IMR-90 (cell line): ENCODE data around the gene ABCC9. TPM values are rescaled to one million over a fixed set of nuclear protein-coding genes. Genes with fewer than 3 reads are reported as not detected.

Source experiments
- ATAC-seq: fragments of 200-7000 bp; cut with Tn5 transposase; 2 replicates; pipeline ENCODE4 v1.9.1; 2020; ENCODE audit warnings: low read depth, mild to moderate bottlenecking, moderate library complexity
- BruUV-seq: library from RNA; stranded (reverse); fragments of 400-500 nt; replicated peaks from 2 replicates; lab custom pipeline; 2021; lab: Mats Ljungman, UMichigan
- CTCF ChIA-PET: fragments of 300-600 bp; formaldehyde crosslinking; extraction: SDS; loops from one replicate; lab custom pipeline; 2021; ENCODE audit warnings: antibody characterized with exemption; lab: Yijun Ruan, JAX
- POLR2A ChIA-PET: fragments of 300-600 bp; sonication (Branson Sonifier 250); formaldehyde crosslinking; loops from one replicate; lab custom pipeline; 2022; ENCODE audit warnings: antibody characterized with exemption; ENCODE audit not compliant: unreplicated experiment; lab: Charles Lee
- DNase-seq: peaks from one replicate; pipeline ENCODE4 v3.0.0; 2013
- H2AFZ ChIP-seq: replicated peaks from 2 replicates; pipeline ENCODE3; 2013; ENCODE audit warnings: low read length, mild to moderate bottlenecking; ENCODE audit not compliant: poor library complexity
- H2AK5ac ChIP-seq: 2 replicates; pipeline ENCODE4 v1.6.1; 2013; ENCODE audit warnings: low read depth, low read length, inconsistent platforms
- H2AK9ac ChIP-seq: replicated peaks from 2 replicates; pipeline ENCODE3; 2013; ENCODE audit warnings: mild to moderate bottlenecking, low read depth, low read length, moderate library complexity; ENCODE audit not compliant: poor library complexity
- H2BK120ac ChIP-seq: 2 replicates; pipeline ENCODE4 v1.6.1; 2013; ENCODE audit warnings: low read depth, low read length, inconsistent platforms
- H2BK15ac ChIP-seq: 3 replicates; pipeline ENCODE4 v1.6.1; 2013; ENCODE audit warnings: low read depth, low read length, inconsistent platforms
- H2BK20ac ChIP-seq: 2 replicates; pipeline ENCODE4 v1.6.1; 2013; ENCODE audit warnings: low read depth, mild to moderate bottlenecking, inconsistent platforms, low read length, moderate library complexity
- H2BK5ac ChIP-seq: 2 replicates; pipeline ENCODE4 v1.6.1; 2013; ENCODE audit warnings: mild to moderate bottlenecking, low read depth, low read length, inconsistent platforms; ENCODE audit not compliant: poor library complexity, severe bottlenecking
- H3K14ac ChIP-seq: replicated peaks from 2 replicates; pipeline ENCODE4 v1.6.1; 2013; ENCODE audit warnings: low read depth, low read length, inconsistent platforms
- H3K18ac ChIP-seq: 2 replicates; pipeline ENCODE4 v1.6.1; 2013; ENCODE audit warnings: low read depth, low read length, control low read depth
- H3K23ac ChIP-seq: 2 replicates; pipeline ENCODE4 v1.6.1; 2013; ENCODE audit warnings: low read depth, low read length, inconsistent platforms
- H3K27ac ChIP-seq: 2 replicates; pipeline ENCODE4 v1.5.1; 2013; ENCODE audit warnings: mild to moderate bottlenecking, control low read depth, low read length; ENCODE audit not compliant: insufficient read depth
- H3K27me3 ChIP-seq: 2 replicates; pipeline ENCODE4 v1.6.1; 2013; ENCODE audit warnings: low read length; ENCODE audit not compliant: control insufficient read depth, insufficient read depth
- H3K36me3 ChIP-seq: 2 replicates; pipeline ENCODE4 v1.6.1; 2013; ENCODE audit warnings: low read length, mixed read lengths; ENCODE audit not compliant: control insufficient read depth, insufficient read depth
- H3K4ac ChIP-seq: 2 replicates; pipeline ENCODE4 v1.6.1; 2013; ENCODE audit warnings: low read depth, low read length, inconsistent platforms
- H3K4me1 ChIP-seq: 2 replicates; pipeline ENCODE4 v1.6.1; 2013; ENCODE audit warnings: low read length, mixed read lengths; ENCODE audit not compliant: control insufficient read depth, insufficient read depth
- H3K4me2 ChIP-seq: 2 replicates; pipeline ENCODE4 v1.6.1; 2013; ENCODE audit warnings: low read depth, mild to moderate bottlenecking, control low read depth, low read length, moderate library complexity
- H3K4me3 ChIP-seq: 2 replicates; pipeline ENCODE4 v1.5.1; 2013; ENCODE audit warnings: low read depth, mild to moderate bottlenecking, control low read depth, low read length, moderate library complexity; ENCODE audit not compliant: insufficient read depth
- H3K56ac ChIP-seq: 2 replicates; pipeline ENCODE4 v1.6.1; 2013; ENCODE audit warnings: low read length, inconsistent platforms; ENCODE audit not compliant: insufficient read depth; ENCODE audit errors: extremely low read depth
- H3K79me1 ChIP-seq, 2 experiments: 2 replicates each; pipeline ENCODE4 v1.6.1; 2013; ENCODE audit warnings: low read length in 2 of 2, inconsistent platforms in 1 of 2, low read depth in 1 of 2
- H3K9ac ChIP-seq: 2 replicates; pipeline ENCODE4 v1.6.1; 2013; ENCODE audit warnings: low read depth, low read length, control low read depth
- H3K9me1 ChIP-seq: 2 replicates; pipeline ENCODE4 v1.6.1; 2013; ENCODE audit warnings: low read length, inconsistent platforms; ENCODE audit not compliant: insufficient read depth
- H3K9me3 ChIP-seq: 2 replicates; pipeline ENCODE4 v1.6.1; 2013; ENCODE audit warnings: low read length; ENCODE audit not compliant: control insufficient read depth, insufficient read depth
- H4K20me1 ChIP-seq: 2 replicates; pipeline ENCODE4 v1.6.1; 2013; ENCODE audit warnings: low read length, inconsistent platforms; ENCODE audit not compliant: insufficient read depth
- H4K5ac ChIP-seq: 2 replicates; pipeline ENCODE4 v1.6.1; 2013; ENCODE audit warnings: mild to moderate bottlenecking, low read depth, low read length, control low read depth
- H4K8ac ChIP-seq, 2 experiments: 2 replicates each; pipeline ENCODE4 v1.6.1; 2013; ENCODE audit warnings: low read depth in 2 of 2, low read length in 2 of 2, control low read depth in 1 of 2, inconsistent platforms in 1 of 2
- H4K91ac ChIP-seq: 2 replicates; pipeline ENCODE4 v1.6.1; 2013; ENCODE audit warnings: low read depth, low read length, inconsistent platforms; ENCODE audit not compliant: insufficient read depth
- BHLHE40 ChIP-seq: fragments of 150-350 bp; IDR thresholded peaks from 2 replicates; pipeline ENCODE4 v1.6.1; 2016; ENCODE audit warnings: mild to moderate bottlenecking, low read depth, low read length
- CEBPB ChIP-seq: IDR thresholded peaks from 2 replicates; pipeline ENCODE4 v1.6.1; 2012; ENCODE audit warnings: low read depth, low read length, improper control_type of control experiment
- CHD1 ChIP-seq: IDR thresholded peaks from 2 replicates; pipeline ENCODE4 v1.6.1; 2012; ENCODE audit warnings: low read depth, low read length, improper control_type of control experiment
- CTCF ChIP-seq: conservative IDR thresholded peaks from 2 replicates; pipeline ENCODE4 v1.5.1; 2012; ENCODE audit warnings: mild to moderate bottlenecking, low read depth, low read length, improper control_type of control experiment
- FOS ChIP-seq: fragments of 150-350 bp; IDR thresholded peaks from 2 replicates; pipeline ENCODE4 v1.6.1; 2016; ENCODE audit warnings: low read depth, low read length
- MAFK ChIP-seq: IDR thresholded peaks from 2 replicates; pipeline ENCODE4 v1.6.1; 2012; ENCODE audit warnings: low read depth, low read length, improper control_type of control experiment
- POLR2A ChIP-seq: IDR thresholded peaks from 2 replicates; pipeline ENCODE4 v1.6.1; 2012; ENCODE audit warnings: mild to moderate bottlenecking, low read depth, low read length
- RAD21 ChIP-seq: IDR thresholded peaks from 2 replicates; pipeline ENCODE4 v1.6.1; 2012; ENCODE audit warnings: low read length, improper control_type of control experiment
- RCOR1 ChIP-seq: IDR thresholded peaks from 2 replicates; pipeline ENCODE4 v1.6.1; 2012; ENCODE audit warnings: mild to moderate bottlenecking, low read length, improper control_type of control experiment; ENCODE audit not compliant: insufficient replicate concordance
- RFX5 ChIP-seq: IDR thresholded peaks from 2 replicates; pipeline ENCODE4 v1.8.0; 2012; ENCODE audit warnings: low read depth, mild to moderate bottlenecking, low read length, moderate library complexity
- SMC3 ChIP-seq: fragments of 150-350 bp; IDR thresholded peaks from 2 replicates; pipeline ENCODE4 v1.6.1; 2016; ENCODE audit warnings: low read depth, mild to moderate bottlenecking, antibody characterized with exemption, low read length, moderate library complexity
- WGBS, 2 experiments: methylation state at CpG; one replicate each; pipeline versions ENCODE4 v1.1.5 to v1.1.7; 2013; ENCODE audit warnings: missing lambda C conversion rate in 2 of 2; ENCODE audit not compliant: insufficient read length in 1 of 2; ENCODE audit errors: extremely low coverage in 2 of 2; 5-methylcytosine and 5-hydroxymethylcytosine counted together
- dilution Hi-C: fragments of 300-500 bp; cut with HindIII; formaldehyde crosslinking; loops from one replicate; pipeline ENCODE4 v1.14.3; 2018; ENCODE audit warnings: low sequenced_read_pairs; ENCODE audit not compliant: unreplicated experiment
- in situ Hi-C: fragments of 300-500 bp; cut with MboI; formaldehyde crosslinking; loops from 3 replicates; pipeline ENCODE4 v1.14.3; 2019; ENCODE audit warnings: low sequenced_read_pairs, inconsistent platforms, mixed read lengths
- intact Hi-C: fragments of 100-400 bp; cut with micrococcal nuclease; formaldehyde crosslinking; loops from 2 replicates; pipeline ENCODE4 v1.10.0; 2022
- polyA plus RNA-seq, 3 experiments: library from polyadenylated mRNA; depleted of rRNA; stranded (reverse); fragments of >200 nt; gene quantifications; 2 replicates each; pipeline ENCODE4 v1.2.3, GENCODE V29; 2012; ENCODE audit warnings: low replicate concordance in 1 of 3
- total RNA-seq: library from RNA; depleted of rRNA; stranded (reverse); fragments of >200 nt; gene quantifications from 2 replicates; pipeline ENCODE4 v1.2.3, GENCODE V29; 2012
- TF ChIP-seq, protein P1 (sequence below): fragments of 150-350 bp; IDR thresholded peaks from 2 replicates; pipeline ENCODE4 v1.6.1; 2016; ENCODE audit warnings: low read depth, mild to moderate bottlenecking, low read length, moderate library complexity, borderline replicate concordance

Gene ABCC9
- total and polyA plus RNA-seq, 2 of the 4 experiments (the other 2 are of a cell fraction) = 1.2 to 6.6 TPM

DNA sequence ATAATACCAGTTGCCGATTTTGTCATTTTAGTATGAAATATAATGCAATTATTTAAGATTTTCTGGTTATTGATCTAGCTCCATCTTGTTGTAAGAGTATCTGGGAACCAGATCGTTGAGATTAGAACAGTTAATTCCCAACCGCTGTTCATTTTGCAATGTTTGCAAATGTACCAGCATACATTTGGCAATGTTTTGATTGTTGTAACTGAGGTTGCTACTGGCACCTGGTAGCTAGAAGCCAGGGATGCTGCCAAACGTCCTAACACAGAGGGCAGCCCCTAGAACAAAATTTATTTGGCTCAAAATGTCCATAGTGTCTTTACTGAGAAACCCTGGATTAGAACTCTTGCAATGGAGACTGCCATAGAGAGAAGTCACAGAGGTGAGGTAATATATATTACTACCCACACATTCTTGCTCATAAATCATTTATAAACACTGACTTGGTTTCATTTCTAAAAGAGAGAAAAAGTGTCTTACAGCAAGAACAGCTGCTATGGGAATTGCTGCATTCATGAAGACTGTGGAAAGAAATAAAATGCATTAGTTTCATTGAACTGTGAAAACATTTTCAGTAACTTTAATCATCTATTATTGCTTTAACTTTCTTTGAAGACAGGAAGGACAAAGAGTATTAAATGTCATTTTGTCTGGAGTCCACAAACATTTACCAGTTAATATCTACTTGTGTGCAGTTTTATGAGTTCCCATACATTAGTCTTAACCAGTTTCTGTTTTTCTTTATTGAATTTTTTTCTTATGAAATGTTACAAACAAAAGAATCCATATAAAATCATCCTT lies 46.2 kb downstream of the ABCC9 start:
- Histone ChIP-seq H3K14ac (no peak overlapping the region), H3K56ac (no peak overlapping the region), H2AK5ac (no peak overlapping the region), H2BK15ac (no peak overlapping the region), H2AK9ac (no peak overlapping the region), H3K4me2 (no peak overlapping the region), H3K9me3 (no peaks in the 10 kb centered on the region), H3K79me1 (no peaks in the 10 kb centered on the region), H3K4me1 (no peaks in the 10 kb centered on the region), H3K18ac (no peak overlapping the region), H3K9ac (no peak overlapping the region), H4K91ac (no peak overlapping the region), H4K8ac (no peak overlapping the region), H3K23ac (no peak overlapping the region), H4K20me1 (no peaks in the 10 kb centered on the region), H3K36me3 (no peaks in the 10 kb centered on the region), H3K9me1 (no peaks in the 10 kb centered on the region), H2BK20ac (no peak overlapping the region), H3K27ac (no peak overlapping the region), H2AFZ (no peak overlapping the region), H3K4me3 (no peak overlapping the region), H2BK5ac (no peak overlapping the region), H3K4ac (no peak overlapping the region), H2BK120ac (no peak overlapping the region), H4K5ac (no peak overlapping the region), H3K27me3 (no peaks in the 10 kb centered on the region)
- CTCF ChIA-PET = no interaction called here
- intact Hi-C loops (no loop called here), dilution Hi-C loops (no loop called here), in situ Hi-C loops (no loop called here)
- POLR2A ChIA-PET = no interaction called here
- no peak for TF ChIP-seq RCOR1
- no peak for TF ChIP-seq POLR2A
- TF ChIP-seq SMC3 = no peak
- TF ChIP-seq CTCF = no peak
- no peak for TF ChIP-seq CHD1
- no peak for TF ChIP-seq RAD21
- TF ChIP-seq BHLHE40 = no peak
- no peak for TF ChIP-seq MAFK
- TF ChIP-seq, protein P1, sequence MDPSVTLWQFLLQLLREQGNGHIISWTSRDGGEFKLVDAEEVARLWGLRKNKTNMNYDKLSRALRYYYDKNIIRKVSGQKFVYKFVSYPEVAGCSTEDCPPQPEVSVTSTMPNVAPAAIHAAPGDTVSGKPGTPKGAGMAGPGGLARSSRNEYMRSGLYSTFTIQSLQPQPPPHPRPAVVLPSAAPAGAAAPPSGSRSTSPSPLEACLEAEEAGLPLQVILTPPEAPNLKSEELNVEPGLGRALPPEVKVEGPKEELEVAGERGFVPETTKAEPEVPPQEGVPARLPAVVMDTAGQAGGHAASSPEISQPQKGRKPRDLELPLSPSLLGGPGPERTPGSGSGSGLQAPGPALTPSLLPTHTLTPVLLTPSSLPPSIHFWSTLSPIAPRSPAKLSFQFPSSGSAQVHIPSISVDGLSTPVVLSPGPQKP = no peak
- no peak for TF ChIP-seq FOS
- TF ChIP-seq CEBPB = no peak
- no peak for TF ChIP-seq RFX5
- BruUV-seq = no TSS peak
- ATAC-seq = peak; percentile 60
- 100% methylated on average over 1 of the region's 4 CpGs; no CpG with 5 or more reads in 1 of the 2 experiments for WGBS, 2 experiments
- peak; percentile 45 for DNase-seq
